NCI-H460 (cell line): ENCODE results near the gene ASXL2. TPM values are rescaled to one million over a fixed set of nuclear protein-coding genes. Genes with fewer than 3 reads are reported as not detected.
"Not testable (repeated sequence)": the region's sequence is repeated elsewhere in the genome, so short reads cannot be mapped to it uniquely, and the experiment has no call there.

Experiments
- DNase-seq: peaks from one replicate; pipeline ENCODE4 v3.0.0-alpha.2; 2016; ENCODE audit warnings: low read depth; ENCODE audit errors: extremely low read depth
- total RNA-seq: library from RNA; depleted of rRNA; stranded (reverse); fragments of >200 nt; shearing (Covaris generic); gene quantifications from 2 replicates; pipeline ENCODE4 v1.2.3, GENCODE V29; 2014

The ASXL2 gene
- total RNA-seq, 1 experiment from 2014 or later, result 18.8 TPM

DNA sequence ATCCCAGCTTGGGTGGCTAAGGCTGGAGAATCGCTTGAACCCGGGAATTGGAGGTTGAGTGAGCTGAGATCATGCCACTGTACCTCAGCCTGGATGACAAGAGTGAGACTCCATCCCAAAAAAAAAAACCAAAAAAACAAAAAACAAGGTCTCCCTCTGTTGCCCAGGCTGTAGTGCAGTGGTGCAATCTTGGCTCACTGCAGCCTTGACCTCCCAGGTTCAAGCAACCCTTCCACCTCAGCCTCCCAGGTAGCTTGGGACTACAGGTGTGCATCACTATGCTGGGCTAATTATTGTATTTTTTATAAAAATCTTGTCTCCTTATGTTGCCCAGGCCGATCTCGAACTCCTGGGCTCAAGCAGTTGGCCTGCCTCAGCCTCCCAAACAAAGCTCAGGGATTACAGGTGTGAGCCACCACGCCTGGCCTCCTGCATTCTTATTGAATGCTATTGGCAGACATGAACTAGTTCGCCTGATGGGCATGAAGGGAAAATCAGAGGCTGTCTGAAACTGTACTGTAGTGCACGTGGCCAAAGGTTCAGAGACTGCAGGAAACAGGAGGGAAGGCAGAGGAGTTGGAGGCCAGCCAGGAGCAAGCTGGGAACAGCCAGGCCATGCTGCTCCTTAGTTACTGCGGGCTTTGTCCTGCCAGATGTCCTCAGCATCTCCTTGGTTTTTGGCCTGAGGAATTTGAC, 16.0 kb upstream of the ASXL2 start:
- DNase-seq, result no peak

GRCh38 chr2:25891672-25892071, 13.4 kb upstream of the ASXL2 start:
- DNase-seq, result no peak

- no peak for DNase-seq
These were observed 9.4 kb upstream of the ASXL2 start for GRCh38 chr2:25887624-25888242.

- DNase-seq, result peak; percentile 22
These were observed 7.6 kb upstream of the ASXL2 start for GRCh38 chr2:25885933-25886332.

DNA sequence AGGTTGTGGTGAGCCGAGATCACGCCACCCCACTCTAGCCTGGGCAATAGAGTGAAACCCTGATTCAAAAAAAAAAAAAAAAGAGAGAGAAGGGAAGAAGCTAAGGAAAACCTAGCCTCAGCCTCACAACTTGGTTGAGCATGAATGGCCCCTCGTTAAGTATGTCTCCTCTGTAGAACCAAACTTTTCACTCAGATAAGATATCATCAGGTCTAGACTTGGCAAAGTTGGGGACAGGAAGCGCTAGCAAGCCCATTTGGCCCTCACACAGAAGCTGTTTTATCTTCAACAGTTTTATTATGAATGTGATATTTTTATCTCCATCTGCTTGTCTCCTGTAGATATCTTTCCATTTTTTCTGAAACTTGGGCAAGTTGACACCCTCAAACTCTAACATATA, 3.5 kb upstream of the ASXL2 start:
- no peak for DNase-seq

GRCh38 chr2:25879133-25879730, 945 bp upstream of the ASXL2 start:
- peak; percentile 26 for DNase-seq

DNA sequence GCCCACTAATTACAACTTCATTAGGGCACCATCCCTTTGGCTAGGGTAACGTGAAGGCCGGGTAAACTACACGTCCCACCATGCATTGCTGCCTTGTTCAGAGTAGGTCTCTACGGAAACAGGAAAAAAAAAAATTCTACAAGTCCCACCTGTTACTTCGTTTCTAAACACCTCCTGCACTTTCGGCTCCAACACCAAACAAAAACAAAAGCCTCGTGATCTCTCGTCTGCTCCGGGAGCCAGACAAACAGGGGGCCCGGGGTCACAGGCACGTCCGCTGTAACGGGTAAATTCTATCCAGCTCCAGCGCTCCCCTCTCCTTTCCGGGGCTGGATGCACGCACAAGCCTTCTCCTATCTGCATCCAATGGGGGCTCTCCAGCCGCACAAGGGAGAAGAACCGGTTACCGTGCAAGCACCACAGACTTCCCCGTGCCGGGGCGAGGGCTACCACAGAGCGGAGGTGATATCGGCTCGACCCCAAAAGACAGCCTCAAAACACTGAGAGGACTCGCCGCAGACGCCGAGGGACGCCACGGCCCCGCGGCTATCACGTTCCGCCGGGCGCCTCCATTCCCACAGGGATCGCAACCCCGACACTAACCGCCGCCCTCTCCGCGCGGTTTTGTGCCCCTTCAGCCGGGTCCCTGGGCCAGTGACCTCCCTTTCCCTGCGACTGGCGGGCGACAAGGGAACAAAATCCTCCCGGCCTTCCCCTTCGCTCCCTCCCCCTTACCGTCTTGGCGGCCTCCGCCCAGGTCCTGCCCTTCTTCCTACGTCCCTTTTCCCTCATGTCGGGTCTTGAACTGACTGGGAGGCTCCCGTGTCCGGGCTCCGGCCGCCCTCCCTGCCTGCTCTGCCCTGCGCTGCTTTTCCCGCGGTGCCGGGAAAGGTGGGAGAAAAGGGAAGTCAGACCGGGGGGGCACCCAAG, 591 bp downstream of the ASXL2 start:
- peak; percentile 26 for DNase-seq

DNA sequence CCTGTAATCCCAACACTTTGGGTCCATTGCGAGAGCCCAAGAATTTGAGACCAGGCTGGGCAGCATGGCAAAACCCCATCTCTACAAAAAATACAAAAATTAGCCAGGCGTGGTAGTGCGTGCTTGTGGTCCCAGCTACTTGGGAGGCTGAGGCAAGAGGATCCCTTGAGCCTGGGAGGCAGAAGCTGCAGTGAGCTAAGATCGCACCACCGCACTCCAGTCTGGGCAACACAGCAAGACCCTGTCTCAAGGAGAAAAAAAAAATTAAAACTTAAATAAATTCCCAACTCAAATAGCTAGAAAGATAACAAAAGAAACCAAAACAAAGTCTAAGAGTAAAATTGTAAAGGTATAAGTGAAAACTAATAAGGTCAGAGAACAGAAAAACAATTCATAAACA, 6.2 kb downstream of the ASXL2 start:
- DNase-seq, result no peak

- DNase-seq, result no peak
These were observed 10.8 kb downstream of the ASXL2 start for GRCh38 chr2:25867396-25868003.

DNA sequence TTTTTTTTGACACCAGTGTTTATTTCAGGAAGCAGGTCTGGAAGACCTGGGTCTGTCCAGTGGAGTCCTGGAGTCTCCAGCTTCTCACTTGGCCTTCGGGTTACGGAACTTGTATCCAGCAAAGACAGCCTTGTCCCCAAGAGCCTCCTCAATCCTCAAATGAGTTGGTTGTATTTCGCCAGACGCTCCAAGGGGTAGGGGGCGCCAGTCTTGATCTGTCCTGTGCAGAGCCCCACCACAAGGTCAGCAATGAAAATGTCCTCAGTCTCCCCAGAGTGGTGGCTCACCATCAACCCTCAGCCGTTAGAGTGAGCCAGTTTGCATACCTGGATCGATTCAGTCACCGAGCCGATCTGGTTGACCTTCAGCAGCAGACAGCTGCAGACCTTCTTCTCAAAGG, 21.9 kb downstream of the ASXL2 start:
- DNase-seq, result no peak

- DNase-seq, result no peak
These were observed 23.2 kb downstream of the ASXL2 start for GRCh38 chr2:25855065-25855464.

- DNase-seq, result no peak
These were observed 23.7 kb downstream of the ASXL2 start for GRCh38 chr2:25854613-25855012.

- DNase-seq, result no peak
These were observed 25.1 kb downstream of the ASXL2 start for GRCh38 chr2:25853038-25853638.

DNA sequence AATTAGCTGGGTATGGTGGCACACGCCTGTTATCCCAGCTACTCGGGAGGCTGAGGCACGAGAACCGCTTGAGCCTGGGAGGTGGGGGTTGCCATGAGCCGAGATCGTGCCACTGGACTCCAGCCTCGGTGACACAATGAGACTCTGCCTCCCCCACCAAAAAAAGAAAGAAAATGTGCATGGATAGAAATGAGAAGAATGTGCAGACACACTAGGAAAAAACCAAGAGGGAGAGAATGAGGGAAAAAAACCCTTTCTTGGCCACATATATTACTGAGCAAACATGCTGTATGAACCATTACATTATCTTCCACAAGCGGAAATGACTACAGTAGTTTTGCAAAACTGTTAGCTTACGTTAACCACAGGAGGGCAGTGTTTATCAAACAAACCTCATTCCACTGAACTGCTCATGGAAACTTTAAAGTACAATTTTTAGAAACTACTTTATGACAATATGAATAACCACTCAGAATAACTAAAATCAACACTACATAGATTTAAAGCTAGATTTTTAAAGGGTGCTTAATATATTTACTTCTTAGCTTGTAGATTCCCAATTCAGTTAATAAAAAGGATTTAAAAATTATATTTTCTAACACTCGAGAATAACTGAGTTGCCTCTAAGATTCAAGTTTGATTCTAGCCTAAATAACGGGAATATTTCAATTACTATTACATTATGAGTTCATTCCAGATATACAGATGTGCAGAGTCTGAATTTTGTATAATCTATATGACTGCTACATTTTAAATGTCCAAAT, 26.4 kb downstream of the ASXL2 start:
- peak; percentile 82 for DNase-seq

DNA sequence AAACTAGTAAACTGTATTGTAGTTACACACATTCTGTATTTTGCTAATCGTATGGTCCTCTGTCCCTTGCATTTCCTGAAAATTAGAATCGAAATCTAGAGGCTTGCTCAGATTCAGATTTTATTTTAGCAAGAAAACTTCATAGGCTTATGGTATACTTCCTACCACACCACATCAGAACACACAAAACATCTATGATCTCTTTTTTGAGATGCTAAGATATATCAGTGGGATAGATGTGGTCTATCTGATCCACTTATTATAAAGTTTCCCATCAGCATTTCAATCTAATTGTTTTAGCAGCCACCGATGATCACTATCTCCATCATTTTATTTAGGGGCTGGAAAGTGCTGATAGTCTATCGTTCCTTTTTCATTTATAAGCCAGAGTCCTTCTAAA, 27.9 kb downstream of the ASXL2 start:
- DNase-seq, result not testable (repeated sequence)

GRCh38 chr2:25849350-25849749, 28.9 kb downstream of the ASXL2 start:
- DNase-seq, result not testable (repeated sequence)

- no peak for DNase-seq
These were observed 32.3 kb downstream of the ASXL2 start for GRCh38 chr2:25845843-25846505.

GRCh38 chr2:25844089-25844488, 34.2 kb downstream of the ASXL2 start:
- no peak for DNase-seq

- no peak for DNase-seq
These were observed 36.1 kb downstream of the ASXL2 start for GRCh38 chr2:25842155-25842554.
